BLaER1 treated with 17β-estradiol and CSF1 and Interleukin-3, amounts not matched to agents 10 nM and 100 nM (cell line): ENCODE data around the gene HTR3C.
"Not testable (repeated sequence)": the region's sequence is repeated elsewhere in the genome, so short reads cannot be mapped to it uniquely, and the experiment has no call there.

Source experiments
- H3K27ac ChIP-seq, 11 experiments: shearing (Covaris generic); formaldehyde crosslinking; 2 replicates each; pipeline ENCODE4 v1.8.1; 2022
- H3K27me3 ChIP-seq, 11 experiments: shearing (Covaris generic); formaldehyde crosslinking; 2 replicates each; pipeline ENCODE4 v1.8.1; 2022
- H3K36me3 ChIP-seq, 11 experiments: shearing (Covaris generic); formaldehyde crosslinking; 2 replicates each; pipeline ENCODE4 v1.8.1; 2022
- H3K4me1 ChIP-seq, 10 experiments: shearing (Covaris generic); formaldehyde crosslinking; 2 replicates each; pipeline ENCODE4 v1.8.1; 2022
- H3K4me2 ChIP-seq, 11 experiments: shearing (Covaris generic); formaldehyde crosslinking; 2 replicates each; pipeline ENCODE4 v1.8.1; 2022
- H3K4me3 ChIP-seq, 10 experiments: shearing (Covaris generic); formaldehyde crosslinking; 2 replicates each; pipeline ENCODE4 v1.8.1; 2022
- H3K9ac ChIP-seq, 11 experiments: shearing (Covaris generic); formaldehyde crosslinking; 2 replicates each; pipeline ENCODE4 v1.8.1; 2022
- H3K9me3 ChIP-seq, 11 experiments: shearing (Covaris generic); formaldehyde crosslinking; replicated peaks in 1 of 11; 2 replicates each; pipeline ENCODE4 v1.8.1; 2022
- H4K20me1 ChIP-seq, 11 experiments: shearing (Covaris generic); formaldehyde crosslinking; 2 replicates each; pipeline ENCODE4 v1.8.1; 2022
- Cebpa-rat ChIP-seq, 11 experiments: shearing (Covaris generic); IDR thresholded peaks; 2 replicates each; pipeline ENCODE4 v1.8.1; 2022

Gene HTR3C

GRCh38 chr3:184029443-184029842, 23.4 kb upstream of the HTR3C start:
- Histone ChIP-seq H3K36me3 (no peaks in the 10 kb centered on the region), H3K4me1 (no peaks in the 10 kb centered on the region), H3K9ac (no peak overlapping the region), H3K9me3 (peaks cover 0 to 9% (median 4%) of the 10 kb centered on the region in 11 experiments; a peak in 7 of 22 replicates), H3K4me2 (no peak overlapping the region), H3K27me3 (no peaks in the 10 kb centered on the region), H4K20me1 (no peaks in the 10 kb centered on the region), H3K27ac (no peak overlapping the region), H3K4me3 (no peak overlapping the region)
- no peak for TF ChIP-seq Cebpa-rat (IDR thresholded peaks at IDR 0.05)

GRCh38 chr3:184030536-184030935, 22.3 kb upstream of the HTR3C start:
- H3K4me1 ChIP-seq, result no peaks in the 10 kb centered on the region
- no peak for TF ChIP-seq Cebpa-rat (IDR thresholded peaks at IDR 0.05)
- H3K4me2 ChIP-seq, result no peak overlapping the region
- peaks cover 0 to 4% (median 0%) of the 10 kb centered on the region in 11 experiments; a peak in 4 of 22 replicates for H3K9me3 ChIP-seq
- H3K4me3 ChIP-seq, result no peak overlapping the region
- H3K9ac ChIP-seq, result no peak overlapping the region
- no peaks in the 10 kb centered on the region for H3K36me3 ChIP-seq
- no peak overlapping the region for H3K27ac ChIP-seq
- no peaks in the 10 kb centered on the region for H4K20me1 ChIP-seq
- H3K27me3 ChIP-seq, result no peaks in the 10 kb centered on the region

GRCh38 chr3:184031187-184031792, 21.6 kb upstream of the HTR3C start, which contains the start of gene HTR3D:
Gene HTR3D, plus strand, starts transcription at chr3:184031742. Its CDS starts 0 bp downstream, at chr3:184031742.
- H3K9ac ChIP-seq, result no peak within 1 kb of the TSS
- no peak within 1 kb of the TSS for H3K4me3 ChIP-seq
- no peak within 1 kb of the TSS for H3K27ac ChIP-seq

GRCh38 chr3:184037816-184038215, 15.0 kb upstream of the HTR3C start:
- no peak overlapping the region for H3K4me3 ChIP-seq
- TF ChIP-seq Cebpa-rat (IDR thresholded peaks at IDR 0.05), result no peak
- no peaks in the 10 kb centered on the region for H3K9me3 ChIP-seq
- no peak overlapping the region for H3K4me2 ChIP-seq
- no peak overlapping the region for H3K9ac ChIP-seq
- no peaks in the 10 kb centered on the region for H3K36me3 ChIP-seq
- H4K20me1 ChIP-seq, result no peaks in the 10 kb centered on the region
- no peaks in the 10 kb centered on the region for H3K27me3 ChIP-seq
- H3K27ac ChIP-seq, result no peak overlapping the region
- H3K4me1 ChIP-seq, result no peaks in the 10 kb centered on the region

More at GRCh38 chr3:184031187-184031792, 21.6 kb upstream of the HTR3C start, which contains the start of gene HTR3D:
- no peak for TF ChIP-seq Cebpa-rat (IDR thresholded peaks at IDR 0.05)
- Histone ChIP-seq H3K9me3 (no peaks in the 10 kb centered on the region), H3K36me3 (no peaks in the 10 kb centered on the region), H4K20me1 (no peaks in the 10 kb centered on the region), H3K4me1 (no peaks in the 10 kb centered on the region), H3K27me3 (no peaks in the 10 kb centered on the region), H3K4me2 (no peak within 1 kb of the TSS)

- not testable (repeated sequence) for H3K4me3 ChIP-seq, H3K4me1 ChIP-seq, H3K9me3 ChIP-seq, H3K36me3 ChIP-seq, H4K20me1 ChIP-seq, H3K9ac ChIP-seq, H3K27me3 ChIP-seq, H3K4me2 ChIP-seq, H3K27ac ChIP-seq
Measured at GRCh38 chr3:184038307-184038706, 14.5 kb upstream of the HTR3C start.

- no peak overlapping the region for H3K9ac ChIP-seq
- no peak overlapping the region for H3K4me3 ChIP-seq
- H3K4me2 ChIP-seq, result no peak overlapping the region
- no peaks in the 10 kb centered on the region for H3K27me3 ChIP-seq
- H3K27ac ChIP-seq, result no peak overlapping the region
- no peaks in the 10 kb centered on the region for H3K4me1 ChIP-seq
- no peaks in the 10 kb centered on the region for H3K9me3 ChIP-seq
- no peaks in the 10 kb centered on the region for H4K20me1 ChIP-seq
- H3K36me3 ChIP-seq, result no peaks in the 10 kb centered on the region
- no peak for TF ChIP-seq Cebpa-rat (IDR thresholded peaks at IDR 0.05)
Measured at GRCh38 chr3:184039414-184039813, 13.4 kb upstream of the HTR3C start.

- no peaks in the 10 kb centered on the region for H3K36me3 ChIP-seq
- H3K9me3 ChIP-seq, result no peaks in the 10 kb centered on the region
- H3K4me3 ChIP-seq, result no peak overlapping the region
- H3K27me3 ChIP-seq, result no peaks in the 10 kb centered on the region
- no peak overlapping the region for H3K4me2 ChIP-seq
- TF ChIP-seq Cebpa-rat (IDR thresholded peaks at IDR 0.05), result no peak
- H3K27ac ChIP-seq, result no peak overlapping the region
- no peak overlapping the region for H3K9ac ChIP-seq
- no peaks in the 10 kb centered on the region for H3K4me1 ChIP-seq
- H4K20me1 ChIP-seq, result no peaks in the 10 kb centered on the region
Measured at GRCh38 chr3:184040010-184040409, 12.8 kb upstream of the HTR3C start.

GRCh38 chr3:184042617-184043016, 10.2 kb upstream of the HTR3C start:
- Histone ChIP-seq H3K4me1 (no peaks in the 10 kb centered on the region), H3K27ac (no peak overlapping the region), H3K9me3 (no peaks in the 10 kb centered on the region), H3K36me3 (no peaks in the 10 kb centered on the region), H3K4me2 (no peak overlapping the region), H3K27me3 (no peaks in the 10 kb centered on the region), H3K4me3 (no peak overlapping the region), H3K9ac (no peak overlapping the region), H4K20me1 (no peaks in the 10 kb centered on the region)
- no peak for TF ChIP-seq Cebpa-rat (IDR thresholded peaks at IDR 0.05)

- H3K4me1 ChIP-seq, result peaks cover 0 to 7% (median 6%) of the 10 kb centered on the region in 10 experiments; a peak in 11 of 20 replicates
- H3K9ac ChIP-seq, result no peak overlapping the region
- no peak overlapping the region for H3K4me2 ChIP-seq
- H3K27ac ChIP-seq, result no peak overlapping the region
- no peaks in the 10 kb centered on the region for H3K36me3 ChIP-seq
- no peaks in the 10 kb centered on the region for H4K20me1 ChIP-seq
- TF ChIP-seq Cebpa-rat (IDR thresholded peaks at IDR 0.05), result no peak
- H3K4me3 ChIP-seq, result no peak overlapping the region
- no peaks in the 10 kb centered on the region for H3K27me3 ChIP-seq
- no peaks in the 10 kb centered on the region for H3K9me3 ChIP-seq
Measured at GRCh38 chr3:184045995-184046394, 6.9 kb upstream of the HTR3C start.

- no peak overlapping the region for H3K27ac ChIP-seq
- TF ChIP-seq Cebpa-rat (IDR thresholded peaks at IDR 0.05), result no peak
- no peaks in the 10 kb centered on the region for H4K20me1 ChIP-seq
- peaks cover 0 to 7% (median 6%) of the 10 kb centered on the region in 10 experiments; a peak in 11 of 20 replicates for H3K4me1 ChIP-seq
- H3K9ac ChIP-seq, result no peak overlapping the region
- no peaks in the 10 kb centered on the region for H3K36me3 ChIP-seq
- no peak overlapping the region for H3K4me3 ChIP-seq
- H3K27me3 ChIP-seq, result no peaks in the 10 kb centered on the region
- H3K4me2 ChIP-seq, result peak overlapping the region in 7 of 11 experiments; percentile 17 to 52 (median 31); a peak in 10 of 22 replicates
- H3K9me3 ChIP-seq, result no peaks in the 10 kb centered on the region
Measured at GRCh38 chr3:184050217-184050847, 2.5 kb upstream of the HTR3C start.
